ENCODE results near the gene HES7. TPM values are rescaled to one million over a fixed set of nuclear protein-coding genes. Genes with fewer than 3 reads are reported as not detected.

The HES7 gene
- total RNA-seq, 1 experiment from 2014 or later = 1.1 TPM

- in situ Hi-C loops (cut with HindIII; ENCODE audit: low sequenced_read_pairs) = no loop called here
- no peak for DNase-seq (ENCODE audit: low spot score)
These were observed 21.9 kb upstream of the HES7 start for GRCh38 chr17:8145811-8146210.

DNA sequence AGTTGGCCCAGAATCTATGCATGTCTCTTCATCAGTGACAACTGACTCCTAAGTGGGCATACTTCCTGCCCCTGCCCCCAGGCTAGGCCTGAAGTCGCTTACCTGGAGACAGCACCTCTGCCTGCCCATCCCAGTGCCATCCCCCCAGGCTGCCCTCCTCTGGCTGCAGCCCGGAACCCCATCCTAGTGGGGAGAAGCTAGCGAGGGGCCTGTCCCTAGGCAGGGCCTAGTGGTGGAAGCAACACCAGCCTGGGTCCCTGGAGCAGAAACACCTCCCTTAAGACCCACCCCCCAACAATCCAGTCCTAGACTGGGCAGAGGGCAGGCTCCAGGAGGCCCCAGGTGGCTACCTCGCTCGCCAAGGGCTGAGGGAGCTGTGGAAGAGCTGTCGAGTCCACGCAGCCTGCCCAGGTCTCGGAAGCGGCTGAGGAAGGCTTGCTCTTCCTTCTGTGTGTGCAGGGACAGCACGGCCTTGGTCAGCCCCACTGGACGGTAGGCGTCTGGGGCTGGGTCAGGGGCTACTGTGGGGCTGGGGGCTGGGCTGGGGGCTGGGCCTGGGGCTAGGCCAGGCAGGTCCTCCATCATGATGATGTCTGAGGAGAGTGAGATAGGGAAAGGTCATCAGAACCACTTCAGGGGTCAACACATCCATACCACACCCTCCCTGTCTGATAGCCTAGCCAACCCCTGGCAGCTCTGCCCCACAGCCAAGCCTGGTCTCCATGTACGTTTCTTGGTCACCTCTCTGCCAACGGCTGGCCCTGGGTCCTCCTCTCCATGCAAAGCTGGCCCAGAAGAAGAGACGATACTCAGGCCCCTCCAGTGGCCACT, 20.7 kb upstream of the HES7 start:
- in situ Hi-C loops (cut with HindIII; ENCODE audit: low sequenced_read_pairs) = no loop called here
- no peak for DNase-seq (ENCODE audit: low spot score)

GRCh38 chr17:8143581-8144400, 19.9 kb upstream of the HES7 start:
- in situ Hi-C loops (cut with HindIII; ENCODE audit: low sequenced_read_pairs) = no loop called here
- DNase-seq (ENCODE audit: low spot score) = no peak

DNA sequence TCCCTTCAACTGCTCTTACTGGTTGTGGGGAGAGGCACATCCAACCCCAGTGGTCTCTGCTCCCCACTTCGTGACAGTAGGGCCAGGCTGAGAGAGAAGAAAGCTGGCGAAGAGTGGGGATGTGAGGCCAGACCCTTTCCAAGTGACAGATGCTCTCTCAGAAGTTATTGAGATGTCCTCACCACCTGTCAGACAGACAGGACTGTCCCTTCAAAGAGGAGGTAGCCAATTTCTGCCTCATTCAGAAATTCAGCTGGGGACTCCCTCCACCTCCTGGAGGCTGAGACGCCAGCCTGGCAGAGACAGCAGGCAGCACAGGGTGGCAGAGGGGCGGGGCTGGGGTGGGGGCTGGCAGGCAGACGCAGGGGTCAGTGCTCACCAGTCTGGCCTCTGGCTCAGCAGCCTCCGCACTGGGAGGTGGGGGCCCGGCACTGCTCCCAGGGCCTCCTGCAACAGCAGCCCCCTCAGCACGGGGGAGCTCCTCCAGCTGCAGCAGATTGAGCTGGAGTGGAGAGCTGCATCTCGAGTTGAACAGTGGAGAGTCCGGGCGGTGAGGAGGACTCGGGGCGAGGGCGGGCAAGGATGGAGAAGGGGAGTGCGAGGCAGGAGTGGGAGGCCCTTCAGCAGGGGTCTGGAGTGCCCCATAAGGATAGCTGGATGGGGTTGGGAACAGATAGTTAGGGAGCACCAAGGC, 19.1 kb upstream of the HES7 start:
- in situ Hi-C loops (cut with HindIII; ENCODE audit: low sequenced_read_pairs) = no loop called here

DNA sequence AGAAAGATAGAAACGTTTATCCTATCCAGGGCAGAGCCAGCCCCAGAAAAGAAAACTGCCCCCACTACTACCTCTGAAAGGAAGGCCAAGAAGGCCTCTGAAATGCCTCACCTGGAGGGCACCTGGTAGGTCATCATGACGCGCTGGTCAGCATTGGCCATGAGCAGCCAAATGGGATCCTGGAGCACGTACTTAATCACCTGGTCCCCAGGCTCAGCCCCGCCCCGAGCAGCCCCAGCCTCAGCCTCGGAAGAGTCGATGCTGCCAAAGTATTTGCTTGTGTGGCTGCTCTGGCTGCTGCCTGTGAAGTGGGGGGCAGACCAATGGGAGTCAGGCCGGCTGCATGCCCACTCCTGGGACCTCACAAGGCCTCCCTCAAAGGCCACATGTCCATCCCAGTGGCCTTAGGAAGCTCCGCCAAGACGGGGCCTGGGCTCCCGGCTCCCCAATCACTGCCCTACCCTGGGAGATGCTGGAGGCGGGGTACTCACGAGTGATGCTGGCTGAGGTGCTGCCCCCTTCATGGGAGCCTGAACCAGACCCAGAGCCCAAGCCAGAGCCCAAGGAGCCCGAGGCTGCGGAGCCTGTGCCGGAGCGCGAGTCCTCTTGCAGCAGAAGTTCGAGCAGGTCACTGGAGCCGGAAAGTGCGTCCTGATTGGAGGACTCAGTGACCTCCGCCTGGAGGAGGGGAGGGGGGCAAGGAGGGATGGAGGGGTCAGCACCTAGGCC, 18.4 kb upstream of the HES7 start:
- in situ Hi-C loops (cut with HindIII; ENCODE audit: low sequenced_read_pairs) = no loop called here
- no peak for DNase-seq (ENCODE audit: low spot score)

More for the DNA sequence above, 19.1 kb upstream of the HES7 start:
- DNase-seq (ENCODE audit: low spot score) = no peak

- DNase-seq (ENCODE audit: low spot score) = no peak
- in situ Hi-C loops (cut with HindIII; ENCODE audit: low sequenced_read_pairs) = no loop called here
These were observed 17.8 kb upstream of the HES7 start for GRCh38 chr17:8141741-8142140.

DNA sequence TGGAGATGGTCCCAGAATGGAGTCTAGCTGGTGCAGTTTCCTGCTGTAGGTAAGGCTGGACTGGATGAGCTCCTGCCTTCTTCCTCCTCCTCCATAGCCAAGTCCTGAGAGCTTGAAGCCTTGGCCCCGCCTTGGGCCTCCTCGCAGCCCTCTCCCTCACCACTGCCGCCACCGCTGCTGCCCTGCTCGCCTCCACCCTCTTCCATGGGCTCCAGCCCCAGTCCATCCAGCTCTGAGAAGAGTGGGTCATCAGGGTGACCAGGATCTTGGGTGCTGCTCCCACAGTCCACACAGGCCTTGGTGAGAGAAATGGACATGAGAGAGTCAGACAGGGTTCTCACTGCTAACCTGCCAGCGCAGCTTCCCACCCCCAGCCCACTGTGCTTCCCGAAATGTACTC, 17.1 kb upstream of the HES7 start:
- in situ Hi-C loops (cut with HindIII; ENCODE audit: low sequenced_read_pairs) = no loop called here
- DNase-seq (ENCODE audit: low spot score) = no peak

- in situ Hi-C loops (cut with HindIII; ENCODE audit: low sequenced_read_pairs) = no loop called here
- DNase-seq (ENCODE audit: low spot score) = no peak
These were observed 16.4 kb upstream of the HES7 start for GRCh38 chr17:8140065-8141029.

DNA sequence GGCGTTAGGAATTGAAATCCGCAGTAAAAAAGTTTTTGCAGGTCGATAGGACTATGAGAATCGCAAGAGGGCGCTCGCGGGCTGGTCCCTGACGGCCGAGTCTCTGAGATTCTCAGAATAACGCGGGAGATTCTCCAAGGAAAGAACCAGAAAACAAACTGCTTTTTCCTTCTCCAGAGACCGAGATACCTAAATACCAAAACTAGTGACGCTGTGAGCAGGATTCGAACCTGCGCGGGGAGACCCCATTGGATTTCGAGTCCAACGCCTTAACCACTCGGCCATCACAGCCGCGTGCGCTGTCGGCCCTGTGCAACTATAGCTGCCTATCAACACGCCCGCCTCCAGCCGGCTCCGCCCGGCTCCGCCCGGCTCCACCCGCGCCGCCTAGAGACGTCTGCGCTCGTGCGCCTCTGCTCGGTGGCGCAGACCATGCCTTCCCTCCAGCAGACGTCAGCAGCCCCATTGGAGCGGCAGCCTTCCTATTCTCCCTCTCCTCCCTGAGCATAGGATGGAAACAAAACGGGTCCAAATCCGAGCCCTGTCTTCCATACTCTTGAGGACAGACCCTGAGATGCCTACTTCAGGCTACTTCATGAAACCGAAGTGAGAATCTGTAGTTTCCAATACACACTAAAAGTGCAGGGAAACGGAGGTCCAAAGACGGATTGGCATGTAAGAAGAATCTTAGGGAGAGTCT, 14.9 kb upstream of the HES7 start:
- in situ Hi-C loops (cut with HindIII; ENCODE audit: low sequenced_read_pairs) = no loop called here
- peak; percentile 95 for DNase-seq (ENCODE audit: low spot score)

- in situ Hi-C loops (cut with HindIII; ENCODE audit: low sequenced_read_pairs) = no loop called here
- DNase-seq (ENCODE audit: low spot score) = no peak
These were observed 14.4 kb upstream of the HES7 start for GRCh38 chr17:8138374-8138671.

- DNase-seq (ENCODE audit: low spot score) = peak; percentile 31
- in situ Hi-C loops (cut with HindIII; ENCODE audit: low sequenced_read_pairs) = no loop called here
These were observed 13.9 kb upstream of the HES7 start for GRCh38 chr17:8137645-8138373.

- in situ Hi-C loops (cut with HindIII; ENCODE audit: low sequenced_read_pairs) = no loop called here
These were observed 10.0 kb upstream of the HES7 start for GRCh38 chr17:8133941-8134340.

GRCh38 chr17:8133399-8133798, 9.5 kb upstream of the HES7 start:
- in situ Hi-C loops (cut with HindIII; ENCODE audit: low sequenced_read_pairs) = no loop called here
- no peak for DNase-seq (ENCODE audit: low spot score)

More at GRCh38 chr17:8133941-8134340, 10.0 kb upstream of the HES7 start:
- DNase-seq (ENCODE audit: low spot score) = no peak

GRCh38 chr17:8131844-8132441, 8.0 kb upstream of the HES7 start:
- DNase-seq (ENCODE audit: low spot score) = no peak
- in situ Hi-C loops (cut with HindIII; ENCODE audit: low sequenced_read_pairs) = no loop called here

- no peak for DNase-seq (ENCODE audit: low spot score)
- in situ Hi-C loops (cut with HindIII; ENCODE audit: low sequenced_read_pairs) = no loop called here
These were observed 4.3 kb upstream of the HES7 start for GRCh38 chr17:8128125-8128784.

DNA sequence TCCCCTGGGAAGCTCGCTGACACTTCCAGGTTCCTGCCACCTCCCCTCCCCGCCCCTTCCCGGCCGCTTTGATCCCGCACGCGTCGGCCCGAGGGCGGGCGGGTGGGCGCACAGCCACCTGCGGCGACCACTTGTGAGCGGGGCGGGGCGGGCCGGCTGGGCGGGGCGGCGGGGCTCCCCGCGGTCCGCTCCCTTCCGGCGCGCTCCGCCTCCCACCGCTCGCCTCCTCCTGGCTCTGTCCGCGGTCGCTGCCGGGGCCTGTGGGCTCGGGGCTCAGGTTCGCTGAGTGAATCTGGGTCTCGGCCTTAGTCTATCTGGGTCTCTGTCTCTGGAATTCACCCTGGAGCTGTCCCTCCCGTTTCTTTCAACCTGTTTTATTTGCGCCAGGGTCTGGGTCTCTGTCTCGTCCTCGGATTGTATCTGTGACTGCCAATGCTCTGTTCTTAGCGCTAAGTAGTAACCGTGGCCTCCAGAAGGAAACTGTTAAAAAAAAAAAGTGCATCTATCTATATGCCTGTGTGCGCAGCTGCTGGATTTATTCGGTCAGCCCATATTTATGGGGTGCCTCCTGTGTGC, 2.7 kb upstream of the HES7 start:
- in situ Hi-C loops (cut with HindIII; ENCODE audit: low sequenced_read_pairs) = no loop called here
- DNase-seq (ENCODE audit: low spot score) = peak; percentile 72

Measured in G401 (cell line).